Stimulated activated naive CD8-positive, alpha-beta T cell treated with anti-CD3 and anti-CD28 coated beads, Interleukin-15, Interleukin-2, amounts not matched to agents 100 U/mL and 50 U/mL, for 24 hours (primary cell): Measurements from ENCODE around the gene ANTXRL.
A peak's percentile ranks its signal among the peaks of the same experiment; 100 is the strongest.
"Not testable (repeated sequence)": the region's sequence is repeated elsewhere in the genome, so short reads cannot be mapped to it uniquely, and the experiment has no call there.

Experiments
- ATAC-seq: fragments of 150-1000 bp; cut with Tn5 transposase; one replicate; pipeline ENCODE4 v1.10.0; 2021
- DNase-seq: peaks from one replicate; pipeline ENCODE4 v3.0.0; 2021

The ANTXRL gene

DNA sequence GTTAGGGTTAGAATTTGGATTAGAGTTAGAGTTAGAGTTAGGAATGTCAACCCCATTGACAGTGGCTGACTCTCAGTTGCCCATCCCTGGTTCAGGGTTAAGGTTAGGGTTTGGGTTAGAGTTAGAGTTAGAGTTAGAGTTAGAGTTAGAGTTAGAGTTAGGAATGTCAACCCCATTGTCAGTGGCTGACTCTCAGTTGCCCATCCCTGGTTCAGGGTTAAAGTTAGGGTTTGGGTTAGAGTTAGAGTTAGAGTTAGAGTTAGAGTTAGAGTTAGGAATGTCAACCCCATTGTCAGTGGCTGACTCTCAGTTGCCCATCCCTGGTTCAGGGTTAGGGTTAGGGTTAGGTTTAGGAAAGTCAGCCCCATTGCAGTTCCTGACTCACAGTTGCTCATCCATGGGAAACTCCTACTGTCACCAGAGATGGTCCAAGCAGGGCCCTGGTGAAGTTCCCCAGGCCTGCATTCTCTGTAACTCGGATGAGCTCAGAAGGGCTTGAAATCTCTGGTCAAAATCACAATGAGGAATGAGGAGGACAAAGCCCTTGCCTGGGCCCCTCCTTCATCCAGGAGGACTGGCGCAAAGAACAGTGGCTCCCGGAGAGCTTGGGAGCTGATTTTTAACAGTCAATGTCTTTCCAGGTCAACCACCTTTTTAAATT lies 8.7 kb downstream of the ANTXRL start:
- not testable (repeated sequence) for ATAC-seq, DNase-seq

GRCh38 chr10:46296086-46296485 lies 9.3 kb downstream of the ANTXRL start:
- ATAC-seq, DNase-seq: not testable (repeated sequence)

GRCh38 chr10:46296641-46297141 lies 9.9 kb downstream of the ANTXRL start:
- ATAC-seq (no peak), DNase-seq (no peak)

DNA sequence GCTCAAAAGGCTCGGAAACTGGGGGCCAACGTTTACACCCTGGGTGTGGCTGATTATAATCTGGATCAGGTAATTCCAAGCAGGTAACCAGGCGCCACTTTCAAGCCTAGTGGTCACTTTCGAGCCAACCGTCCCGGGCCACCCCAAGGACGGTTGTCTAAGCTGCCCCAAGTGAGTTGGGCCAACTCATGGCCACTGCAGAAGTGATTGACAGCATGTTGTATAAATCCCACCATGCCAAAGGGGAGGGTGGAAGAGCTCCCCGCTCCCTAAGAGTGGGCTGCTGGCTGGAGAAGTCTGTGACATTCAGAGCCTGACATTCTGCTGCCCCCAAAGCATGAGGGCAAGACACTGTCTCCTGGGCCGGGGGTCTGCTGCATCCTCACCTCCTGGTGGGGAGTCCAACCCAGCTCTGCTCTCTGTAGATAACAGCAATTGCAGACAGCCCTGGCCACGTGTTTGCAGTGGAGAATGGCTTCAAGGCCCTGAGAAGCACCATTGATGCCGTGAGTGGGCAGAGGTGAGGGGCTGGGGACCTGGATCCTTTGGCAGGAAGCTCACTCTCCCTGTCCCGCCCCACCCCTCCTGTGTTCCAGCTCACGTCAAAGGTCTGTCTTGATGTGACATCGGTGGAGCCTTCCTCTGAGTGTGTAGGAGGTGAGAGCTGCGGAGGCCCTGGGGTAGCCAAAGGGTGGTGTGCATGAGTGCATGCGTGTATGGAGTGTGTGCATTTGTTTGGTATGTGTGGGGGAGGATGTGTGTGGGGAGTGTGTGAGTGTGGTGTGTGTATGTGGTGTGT lies 10.8 kb downstream of the ANTXRL start:
- peak; percentile 32 for DNase-seq

GRCh38 chr10:46298477-46299285 lies 11.9 kb downstream of the ANTXRL start:
- ATAC-seq (no peak), DNase-seq (no peak)

More for the DNA sequence above, 10.8 kb downstream of the ANTXRL start:
- ATAC-seq, result peak; percentile 60

GRCh38 chr10:46299286-46299535 lies 12.4 kb downstream of the ANTXRL start:
- DNase-seq, result no peak
- ATAC-seq, result no peak

DNA sequence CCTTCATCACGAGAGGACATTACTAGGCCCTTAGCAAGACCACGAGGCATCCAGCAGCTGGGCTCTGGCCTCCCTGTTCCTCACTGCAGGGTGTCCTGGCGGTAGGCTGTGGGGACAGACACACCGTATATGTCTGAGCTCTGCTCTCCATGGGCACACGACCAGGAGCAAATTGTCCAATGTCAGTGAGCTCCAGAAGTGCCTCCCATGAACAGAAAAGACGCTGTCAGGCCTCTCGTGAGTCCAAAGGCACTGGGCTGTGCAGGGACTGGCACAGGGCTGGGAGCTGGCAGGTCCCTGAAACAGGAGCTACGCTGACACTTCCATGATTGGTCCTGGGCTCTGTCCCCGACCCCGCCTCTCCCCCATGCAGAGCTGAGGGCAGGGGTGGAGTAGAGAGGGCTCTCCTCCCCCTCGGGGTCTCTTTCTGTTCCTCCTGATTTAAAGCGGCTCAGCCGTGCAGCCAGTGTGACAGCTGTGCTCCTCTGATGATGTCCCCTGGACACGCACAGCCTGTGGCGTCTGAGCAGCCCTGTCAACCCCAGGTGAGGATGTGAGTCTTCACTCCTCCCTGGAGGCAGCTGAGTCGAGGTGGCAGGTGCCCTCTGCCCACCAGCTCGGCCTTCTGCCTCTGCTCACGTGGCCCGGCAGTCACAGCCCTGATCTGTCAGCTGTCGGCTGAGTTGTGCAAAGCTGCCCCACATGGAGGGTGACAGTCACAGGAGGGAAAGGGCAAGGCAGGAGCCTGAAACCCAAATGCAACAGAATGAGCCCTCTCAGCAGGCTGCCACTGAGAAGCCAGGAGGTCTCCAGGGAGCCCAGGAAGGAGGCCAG lies 13.0 kb downstream of the ANTXRL start:
- no peak for DNase-seq
- no peak for ATAC-seq

GRCh38 chr10:46300370-46300711 lies 13.5 kb downstream of the ANTXRL start:
- DNase-seq, ATAC-seq: not testable (repeated sequence)

DNA sequence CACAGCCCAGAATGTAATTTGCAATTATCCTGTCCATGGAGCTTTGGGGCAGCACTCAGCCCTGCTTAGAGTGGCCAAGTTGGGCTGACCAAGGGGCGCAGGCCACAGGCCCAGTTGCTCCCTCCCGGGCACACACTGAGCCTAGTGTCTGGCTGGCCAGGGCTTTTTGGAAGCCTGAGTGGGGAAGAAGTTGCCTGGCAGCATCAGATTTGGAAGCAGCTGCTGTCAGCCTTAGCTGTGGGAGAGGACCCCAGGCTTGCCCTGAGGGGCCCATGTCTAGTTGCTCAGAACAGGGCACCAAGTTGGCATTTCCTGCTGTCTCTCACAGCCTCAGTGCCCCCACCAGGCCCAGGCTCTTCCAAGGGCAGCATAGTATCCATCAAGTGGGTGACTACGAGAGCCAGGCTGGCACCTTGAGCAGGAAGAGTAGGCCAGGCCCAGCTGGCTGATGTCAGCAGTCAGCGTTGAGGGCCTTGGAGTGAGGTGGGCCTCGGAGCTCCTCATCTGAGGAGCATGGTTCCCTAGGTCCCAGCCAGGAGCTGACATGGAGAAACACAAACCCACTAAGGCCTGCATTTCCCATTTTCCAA lies 14.4 kb downstream of the ANTXRL start:
- no peak for ATAC-seq

DNA sequence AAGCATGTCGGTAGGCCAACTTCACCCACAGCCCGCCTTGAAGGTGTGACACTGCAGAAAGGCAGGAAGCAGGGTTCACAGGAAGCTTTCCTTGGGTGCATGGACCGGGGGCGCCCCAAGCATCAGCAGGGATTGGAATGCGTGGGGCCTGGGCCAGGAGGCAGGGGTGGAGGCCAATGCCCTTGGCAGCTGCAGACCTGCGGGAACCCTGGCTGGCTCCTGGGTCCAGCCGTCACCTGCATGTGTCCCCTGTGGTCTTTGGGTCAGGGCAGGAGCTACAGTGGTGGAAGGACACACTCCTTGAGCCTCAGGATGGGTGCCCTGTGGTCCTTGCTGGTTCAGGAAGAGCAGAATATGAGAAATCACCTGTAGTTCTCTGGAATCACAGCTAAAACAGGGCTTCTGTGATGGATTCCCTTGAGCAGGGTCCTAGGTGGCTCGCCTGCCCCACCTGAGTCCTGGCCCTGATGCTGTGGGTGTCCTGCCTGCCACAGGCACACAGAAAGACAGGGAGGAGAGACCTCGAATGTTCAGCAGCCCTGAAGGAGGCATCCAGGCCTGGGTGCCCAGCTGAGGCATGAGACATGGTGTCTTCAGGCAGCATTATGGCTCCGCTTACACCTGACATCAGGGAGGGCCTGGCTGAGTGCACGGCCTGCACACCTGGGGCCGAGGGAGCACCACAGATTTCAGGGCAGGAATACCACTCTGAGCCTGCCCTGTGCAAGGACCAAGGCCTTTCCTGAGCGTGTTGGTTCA lies 15.1 kb downstream of the ANTXRL start:
- DNase-seq, result no peak
- no peak for ATAC-seq

More for the DNA sequence above, 14.4 kb downstream of the ANTXRL start:
- DNase-seq, result no peak

- DNase-seq, ATAC-seq: not testable (repeated sequence)
Measured at GRCh38 chr10:46302765-46303352, 16.1 kb downstream of the ANTXRL start.

GRCh38 chr10:46304062-46304461 lies 17.3 kb downstream of the ANTXRL start:
- DNase-seq, result no peak

DNA sequence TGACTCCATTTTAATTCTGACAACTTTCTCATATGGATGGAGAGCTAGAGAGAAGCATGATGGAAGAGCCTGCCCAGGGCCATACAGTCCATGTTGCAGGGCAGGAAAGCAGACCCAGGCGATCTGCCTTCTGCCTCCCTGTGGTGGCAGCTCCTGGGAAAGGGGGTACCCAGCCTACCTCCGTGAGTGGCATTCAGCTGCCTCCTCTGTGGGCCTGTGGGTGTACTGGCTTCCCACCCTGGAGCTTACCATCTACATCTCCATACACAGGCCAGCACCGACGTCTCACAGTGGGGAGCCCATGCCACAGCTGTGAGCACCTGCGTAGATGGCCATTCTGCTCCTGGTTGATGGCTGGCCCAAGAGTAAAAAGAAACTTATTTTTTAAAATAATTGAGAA lies 17.9 kb downstream of the ANTXRL start:
- not testable (repeated sequence) for ATAC-seq, DNase-seq

More at GRCh38 chr10:46304062-46304461, 17.3 kb downstream of the ANTXRL start:
- ATAC-seq, result no peak

DNA sequence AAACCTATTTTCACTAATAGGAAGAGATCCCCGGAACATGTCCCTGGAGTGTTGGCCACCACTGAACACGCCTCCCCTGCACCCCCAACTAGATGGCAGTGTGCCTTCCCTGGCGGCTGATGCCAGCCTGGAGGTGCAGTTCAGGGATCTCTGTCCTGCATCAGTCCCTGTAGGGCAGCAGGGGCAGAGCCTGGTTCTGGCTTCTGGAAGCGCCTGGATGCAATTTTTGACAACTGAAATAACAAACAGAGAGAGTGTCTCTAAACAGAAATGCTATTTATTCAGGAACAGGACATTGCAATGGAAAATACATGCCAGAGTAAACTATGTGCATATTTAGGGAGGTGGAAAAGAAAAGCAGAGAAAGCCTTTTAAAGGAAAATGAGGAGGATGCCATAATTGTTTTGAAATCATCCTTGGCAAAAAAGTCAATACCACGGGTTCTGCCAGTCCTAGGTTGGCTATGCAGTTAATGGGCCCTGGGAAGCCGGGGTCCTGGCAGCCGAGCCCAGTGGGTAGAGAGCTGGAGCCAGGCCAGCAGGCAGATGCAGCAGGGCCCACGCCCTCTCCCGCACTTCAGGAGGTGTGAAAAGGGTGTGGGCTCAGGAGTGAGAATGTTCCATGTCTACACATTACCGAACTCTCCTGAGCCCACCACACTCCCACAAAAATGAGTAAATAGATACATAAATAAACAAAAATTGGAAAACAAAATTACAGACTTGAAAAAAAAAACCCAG lies 18.5 kb downstream of the ANTXRL start:
- DNase-seq, result no peak
- no peak for ATAC-seq

DNA sequence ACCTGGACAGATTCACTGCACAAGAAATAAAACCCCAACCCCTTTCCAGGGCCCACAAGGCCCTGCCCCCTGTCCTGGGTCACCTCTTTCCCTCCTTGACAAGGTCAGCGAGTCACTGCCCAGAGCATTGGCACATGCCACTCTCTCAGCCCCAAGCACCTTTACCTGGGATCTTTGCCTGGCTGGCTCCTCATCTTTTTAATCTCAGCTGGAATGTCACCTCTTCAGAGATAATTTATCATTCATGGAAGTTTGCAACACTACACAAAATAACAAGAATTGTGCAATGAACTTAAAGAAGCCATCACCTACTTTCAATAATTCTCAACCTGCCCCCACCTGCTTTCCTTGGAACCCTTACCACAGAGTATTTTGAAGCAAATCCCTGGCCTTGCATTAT lies 19.2 kb downstream of the ANTXRL start:
- no peak for ATAC-seq
- DNase-seq, result no peak

DNA sequence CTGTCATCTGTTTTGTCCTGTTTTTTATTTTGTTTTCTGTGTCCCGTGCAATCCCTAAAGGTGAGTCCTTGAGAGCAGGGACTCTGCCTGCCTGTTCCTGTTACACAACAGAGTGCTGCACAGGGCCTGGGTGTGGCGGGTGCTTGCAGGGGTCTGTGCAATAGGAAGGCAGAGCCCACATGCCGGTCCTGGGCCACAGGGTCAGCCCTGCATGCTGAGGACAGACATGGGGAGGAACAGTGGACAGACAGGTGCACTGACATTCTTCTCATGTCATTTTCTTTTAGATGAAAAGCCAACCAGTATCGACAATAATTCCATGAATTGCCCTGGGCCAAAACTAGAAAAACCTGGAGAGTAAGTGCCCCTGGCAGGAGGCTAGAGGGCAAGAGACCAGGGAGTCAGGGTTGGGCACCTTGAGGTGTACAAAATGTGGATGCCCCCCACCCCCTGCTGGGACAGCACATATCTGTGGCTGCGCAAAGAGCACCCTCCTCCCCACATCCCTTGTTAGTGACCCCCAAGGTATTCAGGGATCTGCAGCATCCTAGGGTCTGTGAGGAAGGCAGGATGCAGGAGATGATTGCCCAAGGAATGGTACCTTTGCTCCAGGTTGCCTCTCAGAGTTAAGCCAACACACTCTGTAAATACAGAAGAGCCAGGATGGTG lies 19.9 kb downstream of the ANTXRL start:
- ATAC-seq, result no peak
- DNase-seq, result no peak

DNA sequence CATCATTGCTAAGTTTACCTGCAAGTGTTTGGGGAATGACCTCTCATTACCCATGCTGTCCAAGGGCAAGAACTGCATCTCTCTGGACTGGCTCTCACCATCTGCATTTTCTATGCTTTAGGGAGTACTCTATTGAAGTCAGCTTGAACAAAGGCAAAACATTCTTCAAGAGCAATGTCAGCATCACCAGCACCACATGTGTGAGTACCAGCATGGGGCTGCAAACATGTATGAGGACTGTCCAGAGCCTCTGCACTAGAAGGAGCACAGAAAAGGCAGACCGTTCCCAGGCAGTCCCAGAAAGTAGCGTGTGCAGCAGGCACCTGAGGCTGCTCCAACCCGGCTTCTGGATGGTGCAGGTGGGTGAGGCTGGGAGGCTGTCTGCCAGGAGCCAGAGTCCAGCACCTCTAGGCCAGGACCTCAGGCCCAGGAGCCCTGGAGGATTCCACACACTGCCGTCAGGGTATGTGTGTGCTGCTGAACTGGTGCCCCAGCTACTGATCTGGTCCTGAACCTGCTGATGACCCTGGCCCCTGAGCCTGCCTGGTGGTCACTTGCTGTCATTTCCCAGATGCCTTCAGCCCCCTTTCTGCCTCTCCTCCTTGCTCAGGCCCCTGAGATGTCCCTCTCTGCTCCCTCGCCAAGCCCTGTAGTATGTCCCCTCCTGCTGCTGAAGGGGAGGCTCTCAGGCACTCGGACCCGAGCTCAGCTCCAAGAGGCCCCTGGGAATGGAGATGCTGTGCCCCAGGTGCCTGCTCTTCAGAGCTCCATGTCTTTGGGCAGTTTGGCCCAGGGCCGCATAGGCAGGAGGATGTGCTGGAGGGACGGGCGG lies 20.7 kb downstream of the ANTXRL start:
- ATAC-seq, result no peak
- DNase-seq, result no peak

- ATAC-seq, result no peak
- no peak for DNase-seq
Measured at GRCh38 chr10:46308113-46308415, 21.3 kb downstream of the ANTXRL start.
